HCT116 (cell line): ENCODE results near the gene SERPINB6. TPM values are rescaled to one million over a fixed set of nuclear protein-coding genes. Genes with fewer than 3 reads are reported as not detected.

Source experiments
- ATAC-seq: fragments of 200-7000 bp; cut with Tn5 transposase; 2 replicates; pipeline ENCODE4 v1.9.1; 2020; ENCODE audit warnings: mild to moderate bottlenecking, moderate library complexity
- BruUV-seq: library from RNA; stranded (reverse); fragments of 400-500 nt; replicated peaks from 2 replicates; lab custom pipeline; 2021; lab: Mats Ljungman, UMichigan
- CTCF ChIA-PET: fragments of 300-600 bp; sonication (Branson Sonifier 250); formaldehyde crosslinking; loops from one replicate; lab custom pipeline; 2021; ENCODE audit warnings: antibody characterized with exemption; lab: Charles Lee
- POLR2A ChIA-PET: fragments of 300-600, 350-600 bp; sonication (Branson Sonifier 250); formaldehyde crosslinking; loops from one replicate; lab custom pipeline; 2021; ENCODE audit warnings: antibody characterized with exemption; lab: Charles Lee
- RAD21 ChIA-PET, 2 experiments: fragments of 300-600 bp; sonication (Branson Sonifier 250); formaldehyde crosslinking; loops; one replicate each; lab custom pipeline; 2023; ENCODE audit warnings: low total read pairs in 2 of 2; ENCODE audit not compliant: uncharacterized antibody in 2 of 2, unreplicated experiment in 2 of 2, low non-redundant PET in 1 of 2; lab: Charles Lee
- DNase-seq: peaks from one replicate; pipeline ENCODE4 v3.0.0-alpha.2; 2010; ENCODE audit warnings: low read depth, low spot score
- H2AFZ ChIP-seq: fragments of 200-600 bp; shearing (Covaris generic), sonication (generic); 2 replicates; pipeline ENCODE4 v1.6.1; 2017; ENCODE audit warnings: low read depth, mixed run types, mixed read lengths, antibody characterized with exemption, low read length; ENCODE audit not compliant: poor library complexity, severe bottlenecking
- H3K27ac ChIP-seq: 2 replicates; pipeline ENCODE4 v1.5.1; 2012; ENCODE audit warnings: low read depth, low read length
- H3K27me3 ChIP-seq: fragments of 200-600 bp; sonication (generic); 2 replicates; pipeline ENCODE4 v1.6.1; 2016; ENCODE audit warnings: mixed run types, low read length, mixed read lengths; ENCODE audit not compliant: insufficient read depth
- H3K36me3 ChIP-seq, 2 experiments: fragments of 200-500 bp in 1 of 2; fragments of 200-600 bp in 1 of 2; sonication (Bioruptor generic) in 1 of 2; sonication (generic) in 1 of 2; 2 replicates each; pipeline versions ENCODE4 v1.5.1 to v1.6.1; 2014 to 2016; ENCODE audit warnings: low read length in 2 of 2, inconsistent platforms in 1 of 2, mixed read lengths in 1 of 2, mixed run types in 1 of 2; ENCODE audit not compliant: insufficient read depth in 2 of 2, control insufficient read depth in 1 of 2
- H3K4me1 ChIP-seq, 2 experiments: fragments of 200-600 bp in 1 of 2; sonication (generic) in 1 of 2; 2 replicates each; pipeline versions ENCODE4 v1.5.1 to v1.6.1; 2012 to 2017; ENCODE audit warnings: low read length in 2 of 2, inconsistent platforms in 1 of 2, mild to moderate bottlenecking in 1 of 2, mixed read lengths in 1 of 2, mixed run types in 1 of 2, moderate library complexity in 1 of 2; ENCODE audit not compliant: insufficient read depth in 2 of 2, control insufficient read depth in 1 of 2
- H3K4me2 ChIP-seq: fragments of 200-600 bp; sonication (generic); 2 replicates; pipeline ENCODE4 v1.6.1; 2017; ENCODE audit warnings: mixed run types, low read length, mixed read lengths
- H3K4me3 ChIP-seq, 2 experiments: fragments of 200-600 bp in 1 of 2; sonication (generic) in 1 of 2; replicated peaks in 1 of 2; 2 replicates each; pipeline ENCODE4 v1.5.1; 2011 to 2016; ENCODE audit warnings: low read length in 2 of 2, control low read depth in 1 of 2, low read depth in 1 of 2, mild to moderate bottlenecking in 1 of 2, mixed read lengths in 1 of 2, mixed run types in 1 of 2
- H3K79me2 ChIP-seq: fragments of 200-600 bp; sonication (generic); 2 replicates; pipeline ENCODE4 v1.6.1; 2017; ENCODE audit warnings: mild to moderate bottlenecking, mixed run types, low read length, moderate library complexity, mixed read lengths; ENCODE audit not compliant: insufficient read depth
- H3K9ac ChIP-seq: fragments of 200-600 bp; sonication (generic); 2 replicates; pipeline ENCODE4 v1.6.1; 2016; ENCODE audit warnings: low read length, mixed read lengths
- H3K9me2 ChIP-seq: fragments of 200-600 bp; sonication (generic), shearing (Covaris generic); 2 replicates; pipeline ENCODE4 v1.6.1; 2017; ENCODE audit warnings: mixed run types, mild to moderate bottlenecking, moderate library complexity; ENCODE audit not compliant: insufficient read depth
- H3K9me3 ChIP-seq, 2 experiments: fragments of 200-500 bp in 1 of 2; fragments of 200-600 bp in 1 of 2; sonication (Bioruptor generic) in 1 of 2; sonication (generic) in 1 of 2; 2 replicates each; pipeline ENCODE4 v1.6.1; 2014 to 2017; ENCODE audit warnings: low read length in 2 of 2, mixed read lengths in 2 of 2, inconsistent platforms in 1 of 2, low read depth in 1 of 2, mild to moderate bottlenecking in 1 of 2, mixed run types in 1 of 2, moderate library complexity in 1 of 2; ENCODE audit not compliant: control insufficient read depth in 1 of 2, insufficient read depth in 1 of 2
- H4K20me1 ChIP-seq: fragments of 200-600 bp; sonication (generic), shearing (Covaris generic); 2 replicates; pipeline ENCODE4 v1.6.1; 2017; ENCODE audit warnings: mixed run types, mild to moderate bottlenecking, moderate library complexity; ENCODE audit not compliant: insufficient read depth
- CBX3 ChIP-seq: IDR thresholded peaks from 2 replicates; pipeline ENCODE4 v1.6.1; 2012; ENCODE audit warnings: low read depth
- CEBPB ChIP-seq: IDR thresholded peaks from 2 replicates; pipeline ENCODE4 v1.6.1; 2012; ENCODE audit warnings: low read depth
- EGR1 ChIP-seq: IDR thresholded peaks from 2 replicates; pipeline ENCODE4 v1.6.1; 2012; ENCODE audit warnings: low read depth
- ELF1 ChIP-seq: IDR thresholded peaks from 2 replicates; pipeline ENCODE4 v1.6.1; 2012; ENCODE audit warnings: low read depth, borderline replicate concordance
- EZH2 ChIP-seq: fragments of 200-600 bp; sonication (generic); IDR thresholded peaks from 2 replicates; pipeline ENCODE4 v1.6.1; 2017; ENCODE audit warnings: antibody characterized with exemption, mixed run types
- EZH2phosphoT487 ChIP-seq: fragments of 200-600 bp; IDR thresholded peaks from 2 replicates; pipeline ENCODE4 v1.6.1; 2018; ENCODE audit warnings: antibody characterized with exemption, borderline replicate concordance
- FOSL1 ChIP-seq: IDR thresholded peaks from 2 replicates; pipeline ENCODE4 v1.6.1; 2012; ENCODE audit warnings: low read depth
- JUND ChIP-seq: IDR thresholded peaks from 2 replicates; pipeline ENCODE4 v1.6.1; 2012
- MAX ChIP-seq: IDR thresholded peaks from 2 replicates; pipeline ENCODE4 v1.6.1; 2012
- POLR2A ChIP-seq: IDR thresholded peaks from 2 replicates; pipeline ENCODE4 v1.7.0; 2011; ENCODE audit warnings: borderline replicate concordance; ENCODE audit not compliant: insufficient read depth, insufficient read length; ENCODE audit errors: extremely low read depth
- RAD21 ChIP-seq: IDR thresholded peaks from 2 replicates; pipeline ENCODE4 v1.6.1; 2012; ENCODE audit warnings: low read depth, mild to moderate bottlenecking
- REST ChIP-seq: IDR thresholded peaks from 2 replicates; pipeline ENCODE4 v1.6.1; 2012; ENCODE audit warnings: low read depth
- SP1 ChIP-seq: IDR thresholded peaks from 2 replicates; pipeline ENCODE4 v1.6.1; 2012; ENCODE audit warnings: low read depth
- SRF ChIP-seq: IDR thresholded peaks from 2 replicates; pipeline ENCODE4 v1.6.1; 2012; ENCODE audit warnings: low read depth
- YY1 ChIP-seq: IDR thresholded peaks from 2 replicates; pipeline ENCODE4 v1.6.1; 2011; ENCODE audit warnings: low read length, low read depth, moderate library complexity, mild to moderate bottlenecking; ENCODE audit not compliant: insufficient replicate concordance; ENCODE audit errors: extremely low read depth
- ZFX ChIP-seq: fragments of 450-650 bp; IDR thresholded peaks from 2 replicates; pipeline ENCODE4 v1.6.1; 2017
- intact Hi-C: fragments of 100-400 bp; cut with micrococcal nuclease; formaldehyde crosslinking; loops from 2 replicates; pipeline ENCODE4 v1.10.0; 2022
- total RNA-seq: library from RNA; stranded (reverse); gene quantifications from one replicate; pipeline ENCODE4 v1.2.1, GENCODE V29; 2021; ENCODE audit not compliant: unreplicated experiment

The SERPINB6 gene
- total RNA-seq, 1 experiment from 2014 or later, result 103 TPM

DNA sequence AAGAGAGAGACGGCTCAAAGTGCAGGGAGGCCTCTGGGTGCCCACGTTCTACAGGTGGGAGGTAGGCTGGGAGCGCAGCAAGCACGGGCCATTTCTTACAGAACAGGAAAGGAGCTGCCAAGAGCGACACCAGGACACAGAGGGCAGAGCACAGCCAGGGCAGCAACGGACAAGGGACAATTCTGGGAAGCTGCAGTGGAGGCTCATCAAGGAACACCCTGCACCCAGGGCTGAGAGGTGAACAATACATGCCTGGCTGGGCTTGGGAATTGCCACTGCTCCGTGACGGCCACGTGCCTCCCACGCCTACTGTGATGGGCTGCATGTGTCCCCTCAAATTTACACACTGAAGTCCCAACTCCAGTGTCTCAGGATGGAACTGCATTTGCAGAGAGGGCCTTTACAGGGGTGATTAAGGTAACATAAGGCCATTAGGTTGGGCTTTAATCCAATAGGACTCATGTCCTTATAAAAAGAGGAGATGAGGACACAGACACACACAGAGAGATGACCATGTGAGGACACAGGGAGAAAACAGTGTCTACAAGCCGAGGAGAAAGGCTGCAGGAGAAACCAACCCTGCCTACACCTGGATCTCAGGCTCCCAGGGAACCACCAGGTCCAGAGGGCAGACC, 13.6 kb downstream of the SERPINB6 start:
- no peak for DNase-seq
- POLR2A ChIA-PET, result no interaction called here
- TF ChIP-seq ELF1 (no peak), MAX (no peak)
- TF ChIP-seq, all 23 proteins: peak for 0
- H2AFZ ChIP-seq, result no peak overlapping the region
- no peak overlapping the region for H3K4me2 ChIP-seq
- RAD21 ChIA-PET, result no interaction called here
- no peak overlapping the region for H3K27ac ChIP-seq
- ATAC-seq, result no peak
- H3K79me2 ChIP-seq, result peaks cover 13% of the 10 kb centered on the region; the same call in 1 of the 2 replicates
- H3K9me3 ChIP-seq, result no peaks in the 10 kb centered on the region
- H3K9me2 ChIP-seq, result no peaks in the 10 kb centered on the region
- H3K4me1 ChIP-seq, result peaks cover 7 to 36% of the 10 kb centered on the region in 2 experiments
- no TSS peak for BruUV-seq
- peaks cover 3% of the 10 kb centered on the region in 2 experiments; a peak in 1 of 4 replicates for H3K36me3 ChIP-seq
- CTCF ChIA-PET, result no interaction called here
- H4K20me1 ChIP-seq, result no peaks in the 10 kb centered on the region
- H3K9ac ChIP-seq, result no peak overlapping the region
- H3K4me3 ChIP-seq, result no peak overlapping the region
- no peaks in the 10 kb centered on the region for H3K27me3 ChIP-seq
- intact Hi-C loops, result no loop called here

- ATAC-seq, result no peak
- POLR2A ChIA-PET, result no interaction called here
- H3K36me3 ChIP-seq, result peaks cover 3% of the 10 kb centered on the region in 2 experiments; a peak in 1 of 4 replicates
- no peak for TF ChIP-seq ELF1
- no peak for TF ChIP-seq EGR1
- no peak for TF ChIP-seq RAD21
- no peak for TF ChIP-seq POLR2A
- no peak for TF ChIP-seq MAX
- TF ChIP-seq ZFX, result no peak
- TF ChIP-seq JUND, result no peak
- no peak for TF ChIP-seq YY1
- no peak for TF ChIP-seq SP1
- TF ChIP-seq CBX3, result no peak
- no peak for TF ChIP-seq FOSL1
- no peak for TF ChIP-seq SRF
- TF ChIP-seq EZH2phosphoT487, result no peak
- TF ChIP-seq CEBPB, result no peak
- no peak for TF ChIP-seq REST
- no peak for TF ChIP-seq EZH2
Observed at GRCh38 chr6:2956930-2957685, 14.3 kb downstream of the SERPINB6 start.

More at GRCh38 chr6:2956930-2957685, 14.3 kb downstream of the SERPINB6 start:
- ChIA-PET RAD21 (no interaction called here), CTCF (no interaction called here)
- no peak overlapping the region for H3K27ac ChIP-seq
- no peak for DNase-seq
- H3K79me2 ChIP-seq, result 0 out of 2 replicates have a peak, but pooled peaks cover 6% of the 10 kb centered on the region
- no peak overlapping the region for H3K9ac ChIP-seq
- no peaks in the 10 kb centered on the region for H4K20me1 ChIP-seq
- no peaks in the 10 kb centered on the region for H3K9me3 ChIP-seq
- H3K9me2 ChIP-seq, result no peaks in the 10 kb centered on the region
- H2AFZ ChIP-seq, result no peak overlapping the region
- H3K4me2 ChIP-seq, result no peak overlapping the region
- peaks cover 7 to 36% of the 10 kb centered on the region in 2 experiments for H3K4me1 ChIP-seq
- BruUV-seq, result no TSS peak
- H3K4me3 ChIP-seq, result no peak overlapping the region
- H3K27me3 ChIP-seq, result no peaks in the 10 kb centered on the region
- intact Hi-C loops, result no loop called here
